HG03139 (cell line): ENCODE data around the gene ACOT7.

Source experiments
- ATAC-seq: cut with Tn5 transposase; IDR thresholded peaks from one replicate; pipeline ENCODE4 v1.9.1; 2021; ENCODE audit not compliant: unreplicated experiment

ACOT7 gene

DNA sequence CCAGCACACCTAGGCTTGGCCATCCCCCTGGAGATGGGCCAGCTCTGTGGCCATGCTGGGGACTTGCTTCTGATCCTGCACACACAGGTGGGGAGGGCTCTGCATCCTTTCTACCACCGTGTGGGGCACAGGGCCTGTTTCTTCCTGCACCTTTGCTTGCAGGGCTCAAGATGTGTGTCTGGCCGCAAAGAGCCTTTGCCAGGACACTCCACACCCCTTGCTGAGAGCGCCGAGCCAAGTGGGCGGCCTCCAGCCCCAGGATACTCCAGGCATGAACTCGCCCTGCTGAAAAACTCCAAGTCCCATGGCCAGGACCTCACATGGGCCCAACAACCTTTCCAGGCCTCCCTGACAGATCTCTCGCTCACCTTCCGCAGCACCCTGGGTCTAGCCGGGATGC is 121.1 kb downstream of the ACOT7 start:
- ATAC-seq = no peak

DNA sequence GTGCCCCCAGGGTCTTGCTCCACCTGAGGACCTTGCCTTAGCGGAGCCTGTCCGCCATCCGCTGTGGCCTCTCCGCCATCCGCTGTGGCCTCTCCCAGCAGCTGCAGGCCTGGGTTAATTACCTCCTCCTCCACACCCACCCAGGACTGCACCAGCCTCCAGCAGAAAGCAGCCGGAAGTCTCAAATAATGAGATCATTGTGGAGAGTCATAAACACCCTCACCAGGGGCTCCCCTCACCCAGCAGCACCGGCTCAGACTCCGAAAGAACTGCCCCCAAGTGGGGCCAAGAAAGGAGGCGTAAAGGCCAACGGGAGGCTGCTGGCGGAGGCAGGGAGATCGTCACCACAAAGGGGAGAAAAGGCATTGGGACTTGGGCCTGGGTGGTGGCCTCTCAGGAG is 122.0 kb downstream of the ACOT7 start:
- no peak for ATAC-seq

- no peak for ATAC-seq
Measured at GRCh38 chr1:6271006-6271405, 122.6 kb downstream of the ACOT7 start.

GRCh38 chr1:6270401-6270800 is 123.2 kb downstream of the ACOT7 start:
- ATAC-seq = no peak

DNA sequence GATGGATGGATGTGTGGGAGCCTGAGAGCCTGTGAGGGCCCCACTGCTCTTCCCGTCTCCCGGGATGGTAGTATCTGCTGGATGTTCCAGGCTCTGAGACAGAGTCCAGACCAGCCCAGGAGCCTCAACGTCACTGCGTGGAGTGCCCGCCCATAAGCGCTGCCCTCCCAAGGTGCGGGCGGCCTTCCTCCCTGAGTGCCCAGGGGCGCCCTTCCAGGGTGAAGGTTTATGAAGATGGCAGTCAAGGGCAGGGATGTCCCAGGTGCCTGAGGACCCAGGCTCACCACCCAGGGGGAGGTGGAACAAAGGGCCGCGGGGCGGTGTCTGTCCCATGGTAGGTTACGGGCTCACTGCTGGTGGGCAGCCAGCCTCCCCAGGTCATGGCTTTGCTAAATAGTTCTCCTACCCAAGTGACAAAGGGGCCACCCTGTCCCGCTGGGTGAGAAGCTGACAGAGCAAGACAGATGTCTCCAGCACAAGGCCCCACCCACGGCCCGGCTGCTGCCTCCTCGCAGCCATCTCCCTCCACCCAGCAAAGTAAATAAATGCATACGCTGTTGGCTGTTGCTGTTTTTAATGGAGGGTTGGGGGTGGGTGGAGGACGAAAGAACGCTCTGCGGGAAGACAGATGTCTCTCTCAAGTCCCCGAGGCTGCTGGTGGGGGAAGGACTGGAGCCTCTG is 123.7 kb downstream of the ACOT7 start:
- no peak for ATAC-seq

GRCh38 chr1:6269296-6269695 is 124.3 kb downstream of the ACOT7 start:
- no peak for ATAC-seq

GRCh38 chr1:6268415-6268814 is 125.2 kb downstream of the ACOT7 start:
- no peak for ATAC-seq

DNA sequence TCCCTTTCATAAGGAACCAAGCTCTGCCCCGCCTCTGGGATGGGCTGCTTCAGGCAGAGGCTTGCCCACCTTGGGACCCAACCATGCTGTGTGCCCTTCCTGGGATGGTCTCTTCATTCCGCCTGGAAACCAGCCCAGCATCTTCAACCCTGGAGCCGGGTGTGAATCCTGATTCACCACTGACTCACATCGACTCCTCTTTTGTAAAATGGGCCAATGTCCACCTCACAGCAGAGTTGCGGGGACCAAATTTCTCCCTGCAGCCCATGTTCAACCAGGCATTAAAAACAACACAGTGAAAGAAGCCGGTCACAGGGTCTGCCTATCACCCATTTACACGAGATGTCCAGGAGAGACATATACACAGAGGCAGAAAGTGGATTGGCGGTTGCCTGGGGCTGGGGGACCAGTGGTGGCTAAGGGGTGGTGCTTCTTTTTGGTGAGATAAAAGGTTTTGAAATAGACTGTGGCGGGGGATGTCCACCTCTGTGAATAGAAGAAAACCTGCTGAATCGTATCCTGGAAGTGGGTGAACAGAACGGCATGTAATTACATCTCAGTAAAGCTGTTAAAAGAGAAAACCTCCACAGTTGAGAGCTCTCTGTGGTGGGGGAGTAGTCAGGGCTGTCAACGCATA is 125.8 kb downstream of the ACOT7 start:
- ATAC-seq = no peak

- ATAC-seq = no peak
Measured at GRCh38 chr1:6266641-6267040, 126.9 kb downstream of the ACOT7 start.

DNA sequence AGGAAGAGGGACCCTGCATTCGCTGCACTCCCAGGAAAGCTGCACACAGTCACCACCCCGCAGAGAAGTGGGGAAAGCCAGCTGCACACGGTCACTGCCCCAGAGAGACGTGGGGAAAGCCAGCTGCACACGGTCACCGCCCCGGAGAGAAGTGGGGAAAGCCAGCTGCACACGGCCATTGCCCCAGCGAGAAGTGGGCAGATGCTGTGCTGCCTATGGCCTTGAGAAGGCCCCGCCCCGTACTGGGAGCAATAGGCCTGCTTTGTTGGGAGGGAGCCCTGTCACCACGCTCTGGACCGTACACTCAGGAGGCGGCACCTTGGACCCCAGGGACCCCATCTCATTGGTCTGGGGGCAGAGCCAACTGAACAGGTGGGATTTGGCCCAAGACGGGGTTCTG is 128.4 kb downstream of the ACOT7 start:
- ATAC-seq = no peak

DNA sequence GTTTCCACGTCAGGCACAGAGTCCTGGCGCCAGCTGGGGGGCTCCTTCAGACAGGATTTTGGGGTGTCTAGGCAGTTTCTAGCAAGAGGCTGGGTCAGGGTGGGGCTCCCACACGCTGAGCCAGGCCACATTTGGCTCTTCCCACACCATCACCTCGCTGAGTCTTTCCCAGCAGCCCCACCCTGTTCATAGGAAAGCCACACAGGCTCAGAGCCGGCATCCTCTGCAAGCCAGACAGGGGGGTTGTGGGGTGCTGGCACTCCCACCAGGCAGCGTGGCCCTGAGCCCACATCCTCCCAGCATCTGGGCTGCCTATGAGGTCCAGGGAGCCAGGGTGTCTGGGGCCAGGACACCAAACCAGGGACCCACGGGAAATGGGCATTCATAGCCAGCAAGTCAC is 129.9 kb downstream of the ACOT7 start:
- no peak for ATAC-seq

GRCh38 chr1:6262555-6263420 is 130.8 kb downstream of the ACOT7 start:
- ATAC-seq = no peak

DNA sequence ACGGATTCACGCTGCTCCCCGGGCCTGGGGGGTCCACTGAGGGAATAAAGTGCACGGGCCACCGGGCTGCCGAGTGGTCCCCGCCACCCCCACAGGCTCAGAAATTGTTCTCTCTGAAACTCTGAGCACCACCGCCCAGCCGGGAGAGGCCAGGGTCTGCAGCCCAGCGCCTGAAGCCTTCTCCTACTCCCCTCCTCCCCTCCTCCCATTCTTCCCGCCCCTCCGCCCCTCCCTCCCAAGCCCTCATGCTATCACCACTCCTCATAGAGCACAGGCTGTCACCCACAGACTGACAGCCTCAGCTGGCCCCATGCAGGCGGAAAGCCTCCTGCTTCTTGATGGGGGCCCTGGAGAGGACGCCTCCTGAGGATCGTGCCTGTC is 132.0 kb downstream of the ACOT7 start:
- no peak for ATAC-seq

DNA sequence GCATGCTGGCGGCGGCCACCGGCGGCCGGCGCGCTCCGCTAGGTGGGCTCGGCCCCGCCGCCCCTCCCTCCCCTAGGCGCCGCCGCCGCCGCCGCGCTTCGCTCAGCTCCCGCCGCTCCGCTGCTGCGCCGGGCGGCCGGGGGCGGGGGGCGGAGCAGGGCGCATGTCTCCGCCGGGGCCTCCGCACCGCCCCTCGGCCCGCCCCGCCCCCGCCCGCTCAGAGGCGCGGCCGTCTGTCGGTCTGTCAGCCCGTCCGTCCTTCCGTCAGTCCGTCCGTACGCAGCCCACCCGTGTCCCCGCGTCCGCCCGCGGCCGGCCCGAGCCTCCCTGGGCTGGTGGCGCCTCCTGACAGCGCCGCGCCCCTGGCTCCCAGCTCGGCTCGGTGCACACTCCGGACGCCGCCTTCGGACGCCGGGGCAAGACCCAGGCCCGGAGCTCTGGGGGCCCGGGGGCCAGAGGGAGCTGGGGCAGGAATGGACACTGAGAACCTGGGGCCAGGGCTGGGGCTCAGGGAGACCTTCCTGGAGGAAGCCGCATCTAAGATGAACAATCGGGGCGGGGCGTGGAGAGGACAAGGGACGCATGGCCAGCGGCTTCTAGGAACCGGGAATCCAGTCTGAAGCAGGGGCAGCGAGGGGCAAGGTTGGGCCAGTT is 132.5 kb downstream of the ACOT7 start, which contains the start of gene GPR153:
Gene GPR153, minus strand, starts transcription at position 138 of the 654 bp plus-strand sequence. CDS start 6,193 bp downstream, outside the sequence.
- no peak for ATAC-seq

DNA sequence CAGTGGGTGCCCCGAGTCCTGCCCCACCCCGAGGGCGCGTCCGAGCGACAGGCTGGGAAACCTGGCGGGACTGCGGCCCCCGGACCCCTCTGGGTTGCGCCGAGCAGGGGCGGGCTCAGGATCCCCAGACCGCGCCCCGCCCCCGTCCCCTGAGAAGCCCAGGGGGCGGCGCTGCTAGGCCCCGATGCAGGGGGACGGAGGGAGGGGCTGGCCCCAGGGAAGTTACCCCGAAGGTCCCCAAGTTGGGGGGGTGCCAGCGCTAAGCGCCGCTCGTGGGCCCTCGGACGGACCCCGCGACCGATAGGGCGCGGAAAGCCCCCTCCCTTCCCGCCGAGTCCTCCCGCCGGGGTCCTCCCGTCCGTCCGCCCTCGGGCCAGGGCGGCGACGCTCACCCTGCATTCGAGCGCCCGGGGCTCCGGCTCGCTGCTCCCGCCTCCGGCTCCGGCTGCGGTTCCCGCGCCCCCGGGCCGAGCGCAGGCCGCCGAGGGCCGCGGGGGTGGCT is 133.1 kb downstream of the ACOT7 start:
- no peak for ATAC-seq

DNA sequence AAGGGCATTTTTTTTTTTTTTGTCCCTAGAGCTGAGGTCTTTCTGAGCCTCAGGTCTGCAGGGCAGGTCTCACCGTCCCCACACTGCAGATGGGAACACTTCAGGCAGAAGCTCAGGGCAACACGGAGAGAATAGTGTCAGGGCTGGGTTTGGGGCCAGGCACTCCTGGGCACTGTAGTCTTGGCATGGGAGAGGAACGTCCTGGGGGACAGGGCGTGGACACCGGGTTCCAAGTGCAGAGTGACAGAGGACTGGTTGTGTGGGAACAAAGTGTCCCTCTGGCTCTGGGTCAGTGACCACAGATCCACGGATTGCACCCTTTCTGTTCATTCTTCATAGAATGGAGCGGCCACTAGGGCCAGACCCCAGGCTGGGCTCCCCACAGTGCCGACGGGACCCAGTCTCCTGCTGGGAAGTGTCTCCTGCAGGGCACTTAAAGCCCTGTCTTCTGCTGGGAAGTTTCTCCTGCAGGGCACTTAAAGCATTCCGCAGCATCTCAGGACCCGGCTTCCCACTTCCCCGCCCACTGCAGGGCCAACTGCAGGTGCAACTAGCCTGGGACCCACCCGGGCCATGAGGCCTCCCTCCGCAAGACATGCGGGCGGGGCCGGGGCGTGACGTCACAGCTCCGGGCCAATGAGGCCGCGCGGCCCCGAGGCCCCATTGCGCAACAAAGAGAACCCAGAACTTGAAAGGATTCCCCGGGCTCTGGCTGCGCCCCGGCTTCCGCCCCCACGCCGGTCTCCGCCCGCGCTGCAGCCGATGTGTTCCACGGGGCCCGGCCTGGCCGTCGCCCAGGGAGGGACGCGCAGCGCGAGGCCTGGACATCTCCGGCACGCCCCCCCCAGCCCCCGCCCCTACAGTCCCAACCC is 133.8 kb downstream of the ACOT7 start:
- no peak for ATAC-seq

- ATAC-seq = no peak
Measured at GRCh38 chr1:6258675-6259074, 134.9 kb downstream of the ACOT7 start.

DNA sequence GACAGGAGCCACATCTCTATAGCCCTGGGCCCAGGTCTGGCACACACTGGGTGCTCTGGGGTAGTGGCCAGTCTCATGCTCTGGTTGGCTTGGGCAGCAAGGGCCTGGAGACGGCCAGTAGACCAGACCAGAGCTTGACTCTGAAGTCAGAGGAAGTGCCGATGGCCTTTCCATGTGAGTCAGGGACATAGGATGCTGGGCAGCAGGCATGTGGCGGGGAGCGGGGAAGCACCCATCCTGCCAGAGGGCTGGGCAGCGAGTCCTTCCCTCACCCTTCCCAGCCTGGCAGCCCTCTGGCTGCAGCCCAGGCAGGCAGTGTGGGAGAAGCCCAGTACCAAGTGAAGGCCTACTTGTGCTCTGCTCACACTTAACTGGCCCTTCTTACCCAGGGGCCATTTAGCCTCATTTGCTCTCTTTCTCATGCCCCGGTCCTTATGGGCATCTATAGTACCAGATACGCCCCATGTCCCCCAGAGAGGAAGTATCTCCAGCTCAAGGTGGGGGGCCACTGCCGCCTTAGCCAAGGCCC is 136.0 kb downstream of the ACOT7 start:
- ATAC-seq = no peak

GRCh38 chr1:6256645-6257044 is 136.9 kb downstream of the ACOT7 start:
- ATAC-seq = no peak

GRCh38 chr1:6254691-6255090 is 138.9 kb downstream of the ACOT7 start:
- ATAC-seq = no peak
